Choroid plexus epithelial cell (primary cell): ENCODE data around the gene TRAPPC12.
"Not testable (repeated sequence)": the region's sequence is repeated elsewhere in the genome, so short reads cannot be mapped to it uniquely, and the experiment has no call there.

Source experiments
- DNase-seq: peaks from one replicate; pipeline ENCODE4 v3.0.0-alpha.2; 2010; ENCODE audit warnings: low read depth
- H3K4me3 ChIP-seq: 2 replicates; pipeline ENCODE4 v1.5.1; 2011; ENCODE audit warnings: low read depth, mild to moderate bottlenecking, control low read depth, low read length, moderate library complexity
- CTCF ChIP-seq: conservative IDR thresholded peaks from 2 replicates; pipeline ENCODE4 v1.5.1; 2011; ENCODE audit warnings: low read depth, mild to moderate bottlenecking, control low read depth, inconsistent platforms, low read length, moderate library complexity

The TRAPPC12 gene

GRCh38 chr2:3368261-3368722 is 11.2 kb upstream of the TRAPPC12 start:
- no peak for DNase-seq
- H3K4me3 ChIP-seq: no peak overlapping the region
- no peak for TF ChIP-seq CTCF

DNA sequence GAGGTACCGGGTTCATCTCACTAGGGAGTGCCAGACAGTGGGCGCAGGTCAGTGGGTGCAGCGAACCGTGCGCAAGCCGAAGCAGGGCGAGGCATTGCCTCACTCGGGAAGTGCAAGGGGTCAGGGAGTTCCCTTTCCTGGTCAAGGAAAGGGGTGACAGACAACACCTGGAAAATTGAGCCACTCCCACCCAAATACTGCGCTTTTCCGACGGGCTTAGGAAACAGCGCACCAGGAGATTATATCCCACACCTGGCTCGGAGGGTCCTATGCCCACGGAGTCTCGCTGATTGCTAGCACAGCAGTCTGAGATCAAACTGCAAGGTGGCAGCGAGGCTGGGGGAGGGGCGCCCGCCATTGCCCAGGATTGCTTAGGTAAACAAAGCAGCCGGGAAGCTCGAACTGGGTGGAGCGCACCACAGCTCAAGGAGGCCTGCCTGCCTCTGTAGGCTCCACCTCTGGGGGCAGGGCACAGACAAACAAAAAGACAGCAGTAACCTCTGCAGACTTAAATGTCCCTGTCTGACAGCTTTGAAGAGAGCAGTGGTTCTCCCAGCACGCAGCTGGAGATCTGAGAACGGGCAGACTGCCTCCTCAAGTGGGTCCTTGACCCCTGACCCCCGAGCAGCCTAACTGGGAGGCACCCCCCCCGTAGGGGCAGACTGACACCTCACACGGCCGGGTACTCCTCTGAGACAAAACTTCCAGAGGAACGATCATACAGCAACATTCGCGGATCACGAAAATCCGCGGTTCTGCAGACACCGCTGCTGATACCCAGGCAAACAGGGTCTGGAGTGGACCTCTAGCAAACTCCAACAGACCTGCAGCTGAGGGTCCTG is 9.9 kb upstream of the TRAPPC12 start:
- H3K4me3 ChIP-seq: not testable (repeated sequence)

DNA sequence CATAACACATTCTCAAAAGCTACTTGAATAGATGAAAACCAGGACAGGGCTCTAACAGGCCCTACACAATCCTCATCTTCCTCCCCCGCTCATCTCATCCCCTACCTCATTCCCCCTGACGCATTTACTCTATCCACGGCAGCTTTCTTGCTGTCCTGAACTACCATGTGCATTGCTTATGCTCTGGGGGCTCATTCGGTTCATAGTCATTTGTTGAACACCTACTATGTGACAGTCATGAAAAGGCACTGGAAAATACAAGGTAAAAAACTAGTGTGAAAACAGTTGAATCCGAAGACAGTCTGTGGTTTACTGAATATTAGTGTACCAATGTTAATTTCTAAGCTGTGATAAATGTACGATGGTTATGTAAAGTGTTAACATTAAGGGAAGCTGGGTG is 2.7 kb upstream of the TRAPPC12 start:
- peak overlapping the region; percentile 99 for H3K4me3 ChIP-seq
- no peak for DNase-seq

More for the DNA sequence above, 9.9 kb upstream of the TRAPPC12 start:
- DNase-seq: not testable (repeated sequence)

DNA sequence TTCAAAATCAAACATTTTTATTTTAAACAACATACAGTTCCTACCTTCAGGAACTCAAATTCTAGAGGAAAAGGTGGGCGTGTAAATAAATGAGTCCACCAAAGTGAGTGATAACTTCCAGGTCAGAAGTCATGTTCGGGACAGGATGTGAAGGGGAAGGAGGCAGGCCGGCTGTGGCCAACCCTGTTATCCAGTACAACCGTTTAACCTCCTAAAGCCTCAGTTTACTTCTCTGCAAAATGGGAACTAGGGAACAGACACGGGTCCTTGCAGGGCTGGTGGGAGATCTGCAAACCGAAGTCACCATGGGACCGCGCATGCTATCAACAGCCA is 2.2 kb upstream of the TRAPPC12 start:
- DNase-seq: peak; percentile 45
- peak overlapping the region; percentile 99 for H3K4me3 ChIP-seq
- no peak for TF ChIP-seq CTCF

More for the DNA sequence above, 2.7 kb upstream of the TRAPPC12 start:
- no peak for TF ChIP-seq CTCF

DNA sequence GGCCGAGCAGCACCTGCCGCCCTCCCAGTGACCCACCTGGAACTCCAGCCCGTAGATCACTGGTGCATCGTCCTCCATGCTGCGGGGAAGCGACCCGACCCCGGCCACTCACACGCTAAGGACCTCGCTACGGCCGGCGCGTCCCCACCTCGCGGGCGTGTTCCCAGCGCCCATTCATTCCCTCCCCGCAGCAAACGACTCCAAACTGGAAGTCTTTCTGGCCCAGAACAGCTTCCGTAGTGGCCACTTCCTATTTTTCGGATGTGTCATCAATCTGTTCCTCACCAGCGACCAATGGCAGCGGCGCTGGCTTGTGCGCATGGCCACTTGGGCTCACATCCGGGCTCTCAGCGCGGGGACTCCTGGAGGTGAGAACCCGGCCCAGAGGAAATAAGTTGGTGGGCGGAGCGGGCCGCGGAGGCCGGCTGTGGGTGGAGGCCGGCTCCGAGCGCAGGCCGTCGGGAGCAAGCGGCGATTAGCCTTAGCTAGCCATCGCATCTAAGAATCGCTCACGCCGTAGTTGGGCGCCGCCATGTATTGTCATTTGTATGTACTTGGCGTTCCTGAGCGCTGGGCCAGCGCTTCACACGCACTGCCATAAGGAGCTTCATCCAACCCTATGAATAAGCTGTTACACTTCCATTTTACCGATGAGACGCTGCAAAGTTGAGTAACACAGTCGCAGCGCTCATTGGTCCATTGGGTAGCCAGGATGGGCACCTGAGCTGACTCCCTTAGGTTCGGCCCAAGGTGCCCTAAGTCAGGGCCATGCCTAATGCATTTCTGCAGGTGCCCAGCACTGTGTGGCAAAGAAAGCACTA is 1.7 kb upstream of the TRAPPC12 start, which contains the start of gene EIPR1:
Gene EIPR1 (minus strand): TSS at position 207 of the 821 bp plus-strand sequence. CDS start 129 bp downstream, at position 78.
- peak; percentile 13 for TF ChIP-seq CTCF
- peak; percentile 99 for DNase-seq
- H3K4me3 ChIP-seq: peak within 1 kb of the TSS; percentile 99

- DNase-seq: no peak
- TF ChIP-seq CTCF: no peak
- H3K4me3 ChIP-seq: peak overlapping the region; percentile 100
These were observed 201 bp upstream of the TRAPPC12 start for GRCh38 chr2:3379339-3379646.

DNA sequence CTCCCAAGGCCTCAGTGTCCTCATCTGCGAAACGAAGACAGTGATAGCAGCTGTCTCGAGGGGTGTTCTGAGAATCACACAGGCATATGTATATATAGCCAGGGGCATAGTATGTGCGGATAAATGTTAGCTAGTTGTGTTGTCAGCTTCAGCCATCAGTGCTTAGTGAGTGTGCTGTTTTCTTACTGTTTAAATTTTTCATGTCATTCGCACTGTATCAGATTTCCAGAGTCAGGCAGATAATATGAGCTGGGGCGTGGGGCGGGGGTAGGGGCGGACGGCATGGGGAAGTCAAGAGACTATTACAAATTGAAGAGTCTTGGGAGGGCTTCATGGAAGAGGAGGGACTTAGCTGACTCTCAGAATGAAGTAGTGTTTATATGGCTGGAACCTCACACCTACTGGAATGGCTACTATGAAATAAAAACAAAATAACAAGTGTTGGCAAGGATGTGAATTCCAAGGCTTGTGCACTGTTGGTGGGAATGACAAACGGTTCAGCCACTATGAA is 7.0 kb downstream of the TRAPPC12 start:
- no peak overlapping the region for H3K4me3 ChIP-seq
- no peak for TF ChIP-seq CTCF
- peak; percentile 25 for DNase-seq
